GM12878 (cell line): ENCODE results near the gene SPTLC2.

Experiments used
- CTCF ChIP-seq, 3 experiments: IDR thresholded peaks in 2 of 3; conservative IDR thresholded peaks in 1 of 3; 2 replicates each; pipeline ENCODE4 v1.5.1; 2011; ENCODE audit warnings: low read depth in 3 of 3, low read length in 3 of 3, mild to moderate bottlenecking in 3 of 3, control low read depth in 2 of 3, moderate library complexity in 2 of 3, inconsistent platforms in 1 of 3, mixed read lengths in 1 of 3; ENCODE audit not compliant: control insufficient read depth in 2 of 3, insufficient read depth in 1 of 3; ENCODE audit errors: extremely low read depth in 1 of 3
- EP300 ChIP-seq, 2 experiments: fragments of 150-350 bp in 1 of 2; IDR thresholded peaks; 2 replicates each; pipeline ENCODE4 v1.6.1; 2011 to 2012; ENCODE audit warnings: low read depth in 2 of 2, low read length in 2 of 2, borderline replicate concordance in 1 of 2, improper control_type of control experiment in 1 of 2, inconsistent platforms in 1 of 2; ENCODE audit not compliant: control insufficient read depth in 1 of 2
- EZH2 ChIP-seq: IDR thresholded peaks from 2 replicates; pipeline ENCODE4 v1.6.1; 2012; ENCODE audit warnings: low read depth, mild to moderate bottlenecking, control low read depth, inconsistent platforms, low read length, borderline replicate concordance; ENCODE audit not compliant: control insufficient read depth
- SIN3A ChIP-seq: IDR thresholded peaks from 2 replicates; pipeline ENCODE4 v1.6.1; 2012; ENCODE audit warnings: low read depth, low read length, improper control_type of control experiment
- SMC3 ChIP-seq: IDR thresholded peaks from 2 replicates; pipeline ENCODE4 v1.6.1; 2011; ENCODE audit warnings: low read length, improper control_type of control experiment, borderline replicate concordance
- TAF1 ChIP-seq: IDR thresholded peaks from 2 replicates; pipeline ENCODE4 v1.6.1; 2011; ENCODE audit warnings: mild to moderate bottlenecking, low read depth, low read length, borderline replicate concordance
- ZZZ3 ChIP-seq: IDR thresholded peaks from 2 replicates; pipeline ENCODE4 v1.6.1; 2011; ENCODE audit warnings: low read depth; ENCODE audit not compliant: control insufficient read depth, insufficient read length

- TF ChIP-seq CTCF (IDR thresholded peaks at IDR 0.05 in 2 of 3, conservative IDR thresholded peaks at IDR 0.05 in 1 of 3; ENCODE audit: control insufficient read depth in 2 of 3, extremely low read depth in 1 of 3, insufficient read depth in 1 of 3, low read depth in 3 of 3, low read length in 3 of 3) (no peak), SMC3 (no peak), ZZZ3 (no peak), EP300 (IDR thresholded peaks at IDR 0.05; ENCODE audit: borderline replicate concordance in 1 of 2, control insufficient read depth in 1 of 2, low read depth in 2 of 2, low read length in 2 of 2) (peak; percentile 41 to 45; a peak in 2 of 4 replicates), SIN3A (no peak), TAF1 (no peak), EZH2 (no peak)
These were observed 35.4 kb downstream of the SPTLC2 start for GRCh38 chr14:77580964-77581505.
